ENCODE data around the gene KIF5C. TPM values are rescaled to one million over a fixed set of nuclear protein-coding genes. Genes with fewer than 3 reads are reported as not detected.
"Not testable (repeated sequence)": the region's sequence is repeated elsewhere in the genome, so short reads cannot be mapped to it uniquely, and the experiment has no call there.

KIF5C gene
- total RNA-seq, 2 experiments from 2014 or later, result 8.1 to 22.2 TPM

DNA sequence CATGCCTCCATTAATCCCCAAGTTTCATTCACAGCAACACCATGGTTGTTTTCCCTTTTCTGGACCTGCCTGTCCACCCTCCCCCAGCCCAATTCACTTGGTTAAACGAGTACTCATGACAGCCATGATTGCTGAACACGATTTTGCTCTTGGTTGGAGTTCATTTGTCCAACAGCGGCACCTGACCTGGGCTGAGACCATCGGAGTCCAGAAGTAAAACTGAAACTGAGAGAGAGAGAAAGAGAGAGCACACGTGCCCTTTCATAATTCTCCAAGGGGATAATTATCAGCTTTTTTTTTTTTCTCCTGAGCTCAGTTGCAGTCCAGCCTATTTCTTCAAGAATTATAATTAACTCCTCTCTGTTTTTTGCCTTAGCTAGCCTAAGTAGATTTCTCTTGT is 13.7 kb upstream of the KIF5C start:
- no peak overlapping the region for H3K4me3 ChIP-seq (ENCODE audit: low read depth, low read length, poor library complexity, severe bottlenecking)
- H2AFZ ChIP-seq (ENCODE audit: low read length), result no peak overlapping the region
- no peaks in the 10 kb centered on the region for H3K79me2 ChIP-seq (ENCODE audit: insufficient read depth, low read depth, low read length)
- ChIA-PET CTCF (ENCODE audit: unreplicated experiment) (no interaction called here), POLR2A (interaction anchor here (0.6 kb wide), 1 partner anchor 16 kb away, joined by 11 read pairs; no protein-coding TSS in a partner anchor)
- H3K9me2 ChIP-seq (ENCODE audit: insufficient read depth, low read length), result no peaks in the 10 kb centered on the region
- H3K9me3 ChIP-seq (ENCODE audit: low read length), result no peaks in the 10 kb centered on the region
- no peaks in the 10 kb centered on the region for H3K4me1 ChIP-seq (ENCODE audit: insufficient read depth, low read length, poor library complexity, severe bottlenecking)
- intact Hi-C loops (cut with micrococcal nuclease; ENCODE audit: unreplicated experiment), result no loop called here
- no peak overlapping the region for H3K4me2 ChIP-seq (ENCODE audit: low read length)
- no peaks in the 10 kb centered on the region for H3K36me3 ChIP-seq (ENCODE audit: insufficient read depth, low read length)
- no TSS peak for BruUV-seq (replicated peaks)
- TF ChIP-seq, protein P1, sequence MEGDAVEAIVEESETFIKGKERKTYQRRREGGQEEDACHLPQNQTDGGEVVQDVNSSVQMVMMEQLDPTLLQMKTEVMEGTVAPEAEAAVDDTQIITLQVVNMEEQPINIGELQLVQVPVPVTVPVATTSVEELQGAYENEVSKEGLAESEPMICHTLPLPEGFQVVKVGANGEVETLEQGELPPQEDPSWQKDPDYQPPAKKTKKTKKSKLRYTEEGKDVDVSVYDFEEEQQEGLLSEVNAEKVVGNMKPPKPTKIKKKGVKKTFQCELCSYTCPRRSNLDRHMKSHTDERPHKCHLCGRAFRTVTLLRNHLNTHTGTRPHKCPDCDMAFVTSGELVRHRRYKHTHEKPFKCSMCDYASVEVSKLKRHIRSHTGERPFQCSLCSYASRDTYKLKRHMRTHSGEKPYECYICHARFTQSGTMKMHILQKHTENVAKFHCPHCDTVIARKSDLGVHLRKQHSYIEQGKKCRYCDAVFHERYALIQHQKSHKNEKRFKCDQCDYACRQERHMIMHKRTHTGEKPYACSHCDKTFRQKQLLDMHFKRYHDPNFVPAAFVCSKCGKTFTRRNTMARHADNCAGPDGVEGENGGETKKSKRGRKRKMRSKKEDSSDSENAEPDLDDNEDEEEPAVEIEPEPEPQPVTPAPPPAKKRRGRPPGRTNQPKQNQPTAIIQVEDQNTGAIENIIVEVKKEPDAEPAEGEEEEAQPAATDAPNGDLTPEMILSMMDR (conservative IDR thresholded peaks at IDR 0.05; ENCODE audit: low read length), result no peak
- no peak for TF ChIP-seq EZH2phosphoT487 (IDR thresholded peaks at IDR 0.05; ENCODE audit: borderline replicate concordance, low read depth, low read length)
- DNase-seq (ENCODE audit: low spot score), result no peak
- H4K20me1 ChIP-seq (ENCODE audit: insufficient read depth, low read length), result no peaks in the 10 kb centered on the region
- no peak overlapping the region for H3K27ac ChIP-seq (ENCODE audit: low read depth, low read length, poor library complexity, severe bottlenecking)

DNA sequence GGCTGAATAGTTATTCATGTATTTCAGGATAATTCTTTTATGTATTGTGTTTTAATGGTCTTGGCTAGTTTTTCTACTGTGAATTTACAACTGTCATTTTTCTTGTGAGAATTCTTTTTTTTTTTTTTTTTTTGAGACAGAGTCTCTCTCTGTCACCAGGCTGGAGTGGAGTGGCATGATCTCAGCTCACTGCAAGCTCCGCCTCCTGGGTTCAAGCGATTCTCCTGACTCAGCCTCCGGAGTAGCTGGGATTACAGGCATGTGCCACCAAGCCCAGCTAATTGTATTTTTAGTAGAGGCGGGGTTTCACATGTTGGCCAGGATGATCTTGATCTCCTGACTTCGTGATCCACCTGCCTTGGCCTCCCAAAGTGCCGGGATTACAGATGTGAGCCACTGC is 12.5 kb upstream of the KIF5C start:
- CTCF ChIA-PET (ENCODE audit: unreplicated experiment); H3K4me2 ChIP-seq (ENCODE audit: low read length); H3K4me3 ChIP-seq (ENCODE audit: low read depth, low read length, poor library complexity, severe bottlenecking); H3K4me1 ChIP-seq (ENCODE audit: insufficient read depth, low read length, poor library complexity, severe bottlenecking); H4K20me1 ChIP-seq (ENCODE audit: insufficient read depth, low read length); H2AFZ ChIP-seq (ENCODE audit: low read length); BruUV-seq (replicated peaks); H3K79me2 ChIP-seq (ENCODE audit: insufficient read depth, low read depth, low read length); intact Hi-C loops (cut with micrococcal nuclease; ENCODE audit: unreplicated experiment); H3K9me2 ChIP-seq (ENCODE audit: insufficient read depth, low read length); H3K36me3 ChIP-seq (ENCODE audit: insufficient read depth, low read length); H3K27ac ChIP-seq (ENCODE audit: low read depth, low read length, poor library complexity, severe bottlenecking); DNase-seq (ENCODE audit: low spot score); H3K9me3 ChIP-seq (ENCODE audit: low read length): not testable (repeated sequence)
- POLR2A ChIA-PET, result interaction anchor here (0.6 kb wide), 1 partner anchor 147 kb away, joined by 7 read pairs; no protein-coding TSS in a partner anchor

DNA sequence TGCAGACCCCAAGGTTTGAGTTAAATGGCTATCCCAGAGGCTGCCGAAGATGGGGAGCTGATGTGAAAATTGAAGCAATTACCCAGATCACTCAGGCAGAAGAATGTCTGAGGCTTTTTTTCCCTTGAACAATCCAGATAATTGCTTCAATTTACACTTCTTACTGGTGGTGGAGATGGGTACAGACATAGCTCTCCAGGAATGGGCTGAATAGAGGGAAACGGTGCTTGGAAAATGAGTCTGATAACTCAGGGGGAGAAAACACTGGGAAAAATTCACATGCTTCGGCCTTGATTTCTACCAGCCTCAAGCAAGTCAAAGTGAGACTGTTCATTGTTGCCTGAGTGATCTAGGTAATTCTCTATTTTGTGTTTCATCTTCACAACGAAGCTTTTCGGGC is 9.5 kb upstream of the KIF5C start:
- no peak overlapping the region for H2AFZ ChIP-seq (ENCODE audit: low read length)
- no peak for DNase-seq (ENCODE audit: low spot score)
- no peaks in the 10 kb centered on the region for H3K36me3 ChIP-seq (ENCODE audit: insufficient read depth, low read length)
- H4K20me1 ChIP-seq (ENCODE audit: insufficient read depth, low read length), result no peaks in the 10 kb centered on the region
- ChIA-PET POLR2A (interaction anchor here (0.6 kb wide), 1 partner anchor 9 kb away, joined by 3 read pairs; the partner anchor contains the start of gene KIF5C), CTCF (ENCODE audit: unreplicated experiment) (no interaction called here)
- no peak overlapping the region for H3K4me3 ChIP-seq (ENCODE audit: low read depth, low read length, poor library complexity, severe bottlenecking)
- intact Hi-C loops (cut with micrococcal nuclease; ENCODE audit: unreplicated experiment), result no loop called here
- TF ChIP-seq EZH2phosphoT487 (IDR thresholded peaks at IDR 0.05; ENCODE audit: borderline replicate concordance, low read depth, low read length), result no peak
- TF ChIP-seq, protein P1 (conservative IDR thresholded peaks at IDR 0.05; ENCODE audit: low read length), result no peak
- H3K79me2 ChIP-seq (ENCODE audit: insufficient read depth, low read depth, low read length), result no peaks in the 10 kb centered on the region
- H3K4me1 ChIP-seq (ENCODE audit: insufficient read depth, low read length, poor library complexity, severe bottlenecking), result no peaks in the 10 kb centered on the region
- no peak overlapping the region for H3K4me2 ChIP-seq (ENCODE audit: low read length)
- H3K27ac ChIP-seq (ENCODE audit: low read depth, low read length, poor library complexity, severe bottlenecking), result no peak overlapping the region
- no peaks in the 10 kb centered on the region for H3K9me3 ChIP-seq (ENCODE audit: low read length)
- no TSS peak for BruUV-seq (replicated peaks)
- H3K9me2 ChIP-seq (ENCODE audit: insufficient read depth, low read length), result no peaks in the 10 kb centered on the region

All from OCI-LY7 (cell line).